B cell (primary cell): ENCODE results near the gene PLEKHM3. TPM values are rescaled to one million over a fixed set of nuclear protein-coding genes. Genes with fewer than 3 reads are reported as not detected.

Source experiments
- ATAC-seq: fragments of 200-7000 bp; cut with Tn5 transposase; one replicate; pipeline ENCODE4 v1.10.0; 2021; ENCODE audit warnings: low read depth, mild to moderate bottlenecking, moderate number of reproducible peaks, moderate library complexity
- CTCF ChIA-PET: fragments of 350-600 bp; sonication (Branson Sonifier 250); formaldehyde crosslinking; loops from one replicate; lab custom pipeline; 2021; ENCODE audit warnings: antibody characterized with exemption, inconsistent platforms; lab: Charles Lee
- POLR2A ChIA-PET: fragments of 350-600 bp; sonication (Branson Sonifier 250); formaldehyde crosslinking; loops from one replicate; lab custom pipeline; 2021; ENCODE audit warnings: antibody characterized with exemption; lab: Charles Lee
- DNase-seq: peaks from one replicate; pipeline ENCODE4 v3.0.0; 2013
- H2AFZ ChIP-seq: 2 replicates; pipeline ENCODE4 v1.6.1; 2012; ENCODE audit warnings: mild to moderate bottlenecking, low read depth, low read length; ENCODE audit not compliant: insufficient read depth, poor library complexity, severe bottlenecking
- H3K27ac ChIP-seq, 2 donors: 1 replicate in 1 of 2; 2 replicates in 1 of 2; pipeline ENCODE4 v1.5.1; 2012 to 2013; ENCODE audit warnings: low read length in 2 of 2, mild to moderate bottlenecking in 2 of 2, moderate library complexity in 1 of 2
- H3K27me3 ChIP-seq, 4 experiments: fragments of 200-600 bp in 1 of 4; sonication (generic) in 1 of 4; replicated peaks in 1 of 4; 1 replicate in 2 of 4; 2 replicates in 2 of 4; pipeline versions ENCODE4 v1.6.1 to v1.7.0; 2013 to 2016; ENCODE audit warnings: low read length in 3 of 4, mild to moderate bottlenecking in 2 of 4, mixed read lengths in 1 of 4, moderate library complexity in 1 of 4; ENCODE audit not compliant: insufficient read depth in 4 of 4, control insufficient read depth in 3 of 4; ENCODE audit errors: control extremely low read depth in 1 of 4
- H3K36me3 ChIP-seq, 2 experiments: replicated peaks in 1 of 2; 1 replicate in 1 of 2; 2 replicates in 1 of 2; pipeline versions ENCODE4 v1.6.1 to v1.7.1; 2013; ENCODE audit warnings: low read length in 1 of 2; ENCODE audit not compliant: insufficient read depth in 2 of 2, control insufficient read depth in 1 of 2; ENCODE audit errors: control extremely low read depth in 1 of 2, extremely low read depth in 1 of 2
- H3K4me1 ChIP-seq, 2 donors: fragments of 200-600 bp in 1 of 2; sonication (generic) in 1 of 2; 1 replicate in 1 of 2; 2 replicates in 1 of 2; pipeline versions ENCODE4 v1.5.1 to v1.6.1; 2013 to 2017; ENCODE audit warnings: low read length in 2 of 2; ENCODE audit not compliant: control insufficient read depth in 2 of 2, insufficient read depth in 2 of 2
- H3K4me2 ChIP-seq: replicated peaks from 2 replicates; pipeline ENCODE3; 2012; ENCODE audit warnings: mild to moderate bottlenecking, low read depth, low read length; ENCODE audit not compliant: poor library complexity, severe bottlenecking
- H3K4me3 ChIP-seq, 5 experiments: fragments of 200-600 bp in 1 of 5; sonication (generic) in 1 of 5; 1 replicate in 3 of 5; 2 replicates in 2 of 5; pipeline versions ENCODE4 v1.5.1 to v1.7.0; 2011 to 2016; ENCODE audit warnings: low read length in 4 of 5, mild to moderate bottlenecking in 4 of 5, low read depth in 2 of 5, control low read depth in 1 of 5, moderate library complexity in 1 of 5; ENCODE audit not compliant: insufficient read depth in 1 of 5; ENCODE audit errors: control extremely low read depth in 1 of 5, extremely low read depth in 1 of 5
- H3K79me2 ChIP-seq: fragments of 200-600 bp; sonication (generic); one replicate; pipeline ENCODE4 v1.6.0; 2016; ENCODE audit warnings: low read length; ENCODE audit not compliant: control insufficient read depth, insufficient read depth
- H3K9ac ChIP-seq: fragments of 200-600 bp; sonication (generic); 2 replicates; pipeline ENCODE4 v1.6.1; 2017; ENCODE audit warnings: mild to moderate bottlenecking, low read length, moderate library complexity
- H3K9me3 ChIP-seq, 3 donors: one replicate each; pipeline versions ENCODE4 v1.6.1 to v1.7.1; 2013; ENCODE audit warnings: low read length in 2 of 3; ENCODE audit not compliant: control insufficient read depth in 2 of 3, insufficient read depth in 1 of 3; ENCODE audit errors: control extremely low read depth in 1 of 3
- H4K20me1 ChIP-seq: 2 replicates; pipeline ENCODE4 v1.6.0; 2012; ENCODE audit warnings: mild to moderate bottlenecking, low read length; ENCODE audit not compliant: insufficient read depth, control insufficient read depth, poor library complexity, severe bottlenecking
- H3K27ac Mint-ChIP-seq: one replicate; pipeline ENCODE4 v1.8.0; 2021; ENCODE audit warnings: mixed read lengths
- H3K27me3 Mint-ChIP-seq: one replicate; pipeline ENCODE4 v1.8.0; 2021; ENCODE audit warnings: mixed read lengths
- H3K4me1 Mint-ChIP-seq: one replicate; pipeline ENCODE4 v1.8.0; 2021; ENCODE audit warnings: mixed read lengths
- H3K4me3 Mint-ChIP-seq: one replicate; pipeline ENCODE4 v1.8.0; 2021; ENCODE audit warnings: mixed read lengths
- H3K9me3 Mint-ChIP-seq: one replicate; pipeline ENCODE4 v1.8.0; 2022; ENCODE audit warnings: mixed read lengths; ENCODE audit not compliant: insufficient read depth
- EZH2 ChIP-seq: IDR thresholded peaks from 2 replicates; pipeline ENCODE4 v1.6.1; 2012; ENCODE audit warnings: borderline replicate concordance, low read depth, mild to moderate bottlenecking, moderate library complexity, low read length; ENCODE audit not compliant: insufficient read depth, poor library complexity, severe bottlenecking
- WGBS: methylation state at CpG from one replicate; pipeline ENCODE4 v1.1.5; 2013; ENCODE audit warnings: missing lambda C conversion rate; ENCODE audit not compliant: insufficient coverage; 5-methylcytosine and 5-hydroxymethylcytosine counted together
- intact Hi-C: fragments of 100-400 bp; cut with micrococcal nuclease; formaldehyde crosslinking; loops from one replicate; pipeline ENCODE4 v1.10.0; 2022
- polyA plus RNA-seq: library from polyadenylated mRNA; depleted of rRNA; stranded (reverse); fragments of >200 nt; gene quantifications from 2 replicates; pipeline ENCODE4 v1.2.3, GENCODE V29; 2012
- total RNA-seq, 2 donors: library from RNA; stranded (reverse); fragments of 120-200 nt in 1 of 2; gene quantifications; 1 replicate in 1 of 2; 2 replicates in 1 of 2; pipeline versions ENCODE4 v1.2.3 to v1.2.4, GENCODE V29; 2013 to 2022
- TF ChIP-seq, protein P1 (sequence below): fragments of 200-600 bp; IDR thresholded peaks from one replicate; pipeline ENCODE4 v1.8.0; 2022; ENCODE audit warnings: antibody characterized with exemption, mild to moderate bottlenecking

The PLEKHM3 gene
- total and polyA plus RNA-seq, 2 donors (not counting 1 experiment from before 2014, with no cell fraction given), result 4.0 to 17.7 TPM

DNA sequence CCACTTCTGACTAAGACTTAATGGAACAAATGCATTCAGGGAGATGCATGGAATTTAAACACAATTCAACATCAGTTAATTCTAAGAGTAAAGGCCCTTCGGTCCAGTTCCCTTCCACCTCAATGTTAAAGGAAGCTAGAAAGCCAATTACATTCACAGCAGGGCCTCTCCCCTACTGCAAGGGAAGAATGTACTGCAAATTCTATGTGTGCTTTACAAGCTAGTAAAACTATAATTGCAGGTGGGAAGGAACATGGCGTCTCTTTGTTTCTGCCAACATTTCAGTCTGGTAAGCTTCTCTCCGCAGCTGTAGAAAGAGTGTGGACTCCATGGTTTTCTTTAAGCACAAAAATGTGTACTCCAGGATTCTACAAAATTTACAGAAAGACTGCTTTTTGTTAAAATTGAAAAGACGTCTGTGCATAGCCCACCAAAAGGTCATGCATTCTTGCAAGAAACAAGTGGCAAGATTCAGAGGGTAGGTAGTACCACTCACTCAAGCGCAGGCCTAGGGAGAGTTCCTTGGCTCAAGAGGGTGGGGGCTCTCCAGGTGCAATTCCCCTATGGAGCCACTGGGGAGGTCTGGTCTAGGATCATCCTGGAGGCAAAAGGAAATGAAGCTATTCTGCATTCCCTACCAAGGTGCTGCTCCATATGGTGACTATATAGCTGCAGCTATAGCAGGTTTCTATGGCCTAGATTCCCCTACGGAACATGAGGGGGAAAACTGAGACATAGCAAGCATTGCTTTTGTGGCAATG, 128.6 kb downstream of the PLEKHM3 start:
- ChIA-PET CTCF (interaction anchor here (0.6 kb wide), 1 partner anchor 177 kb away, joined by 3 read pairs; no protein-coding TSS in a partner anchor), POLR2A (no interaction called here)
- Histone ChIP-seq H3K9me3 (no peaks in the 10 kb centered on the region), H3K27ac (no peak overlapping the region), H3K79me2 (no peaks in the 10 kb centered on the region), H4K20me1 (no peaks in the 10 kb centered on the region), H3K4me1 (no peaks in the 10 kb centered on the region), H3K27me3 (no peaks in the 10 kb centered on the region), H3K9ac (no peak overlapping the region), H3K4me3 (no peak overlapping the region), H3K36me3 (peaks cover 0 to 13% of the 10 kb centered on the region in 2 experiments), H2AFZ (no peak overlapping the region), H3K4me2 (no peak overlapping the region)
- no peaks in the 10 kb centered on the region for H3K27me3 Mint-ChIP-seq
- intact Hi-C loops, result no loop called here
- DNase-seq (no peak), ATAC-seq (no peak)
- TF ChIP-seq, protein P1, sequence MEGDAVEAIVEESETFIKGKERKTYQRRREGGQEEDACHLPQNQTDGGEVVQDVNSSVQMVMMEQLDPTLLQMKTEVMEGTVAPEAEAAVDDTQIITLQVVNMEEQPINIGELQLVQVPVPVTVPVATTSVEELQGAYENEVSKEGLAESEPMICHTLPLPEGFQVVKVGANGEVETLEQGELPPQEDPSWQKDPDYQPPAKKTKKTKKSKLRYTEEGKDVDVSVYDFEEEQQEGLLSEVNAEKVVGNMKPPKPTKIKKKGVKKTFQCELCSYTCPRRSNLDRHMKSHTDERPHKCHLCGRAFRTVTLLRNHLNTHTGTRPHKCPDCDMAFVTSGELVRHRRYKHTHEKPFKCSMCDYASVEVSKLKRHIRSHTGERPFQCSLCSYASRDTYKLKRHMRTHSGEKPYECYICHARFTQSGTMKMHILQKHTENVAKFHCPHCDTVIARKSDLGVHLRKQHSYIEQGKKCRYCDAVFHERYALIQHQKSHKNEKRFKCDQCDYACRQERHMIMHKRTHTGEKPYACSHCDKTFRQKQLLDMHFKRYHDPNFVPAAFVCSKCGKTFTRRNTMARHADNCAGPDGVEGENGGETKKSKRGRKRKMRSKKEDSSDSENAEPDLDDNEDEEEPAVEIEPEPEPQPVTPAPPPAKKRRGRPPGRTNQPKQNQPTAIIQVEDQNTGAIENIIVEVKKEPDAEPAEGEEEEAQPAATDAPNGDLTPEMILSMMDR, result no peak
- TF ChIP-seq EZH2, result no peak
- H3K4me1 Mint-ChIP-seq, result no peaks in the 10 kb centered on the region
- H3K27ac Mint-ChIP-seq, result no peak overlapping the region
- 100% methylated on average over 4 of the region's 6 CpGs for WGBS
- no peaks in the 10 kb centered on the region for H3K9me3 Mint-ChIP-seq
- H3K4me3 Mint-ChIP-seq, result no peak overlapping the region

DNA sequence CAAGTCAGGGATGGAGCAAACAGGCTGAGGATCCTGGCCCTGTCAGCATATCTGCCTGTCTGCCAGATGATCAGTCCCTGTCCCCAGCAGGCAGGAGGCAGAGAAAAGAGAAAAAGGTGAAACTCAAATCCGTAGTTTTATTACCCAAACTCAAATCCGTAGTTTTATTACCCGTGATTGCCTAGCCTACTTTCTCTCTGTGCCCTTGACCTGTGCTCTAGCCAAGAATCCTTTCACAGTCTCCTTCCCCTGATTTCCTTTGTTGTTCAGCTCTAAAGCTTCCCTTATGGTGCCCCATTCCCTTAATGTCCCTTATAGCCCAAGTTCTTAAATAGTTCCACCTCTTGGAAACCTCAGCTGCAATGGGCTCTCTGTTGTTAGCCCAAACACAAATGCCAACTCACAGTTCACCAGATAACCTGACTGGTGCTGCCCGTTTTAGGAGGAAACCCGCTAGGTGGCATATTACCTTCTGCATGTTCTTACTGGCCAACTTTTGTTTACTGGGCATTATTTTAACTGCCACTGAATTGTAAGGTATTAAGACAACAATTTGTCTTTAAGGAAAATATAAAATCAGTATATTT, 130.0 kb downstream of the PLEKHM3 start:
- H3K27ac ChIP-seq, result no peak overlapping the region
- no peaks in the 10 kb centered on the region for H3K27me3 ChIP-seq
- Mint-ChIP-seq H3K4me1 (no peaks in the 10 kb centered on the region), H3K4me3 (no peak overlapping the region), H3K27me3 (no peaks in the 10 kb centered on the region), H3K9me3 (no peaks in the 10 kb centered on the region), H3K27ac (no peak overlapping the region)
- DNase-seq (no peak), ATAC-seq (no peak)
- H3K4me2 ChIP-seq, result no peak overlapping the region
- POLR2A ChIA-PET, result no interaction called here
- H3K4me1 ChIP-seq, result no peaks in the 10 kb centered on the region
- H3K9ac ChIP-seq, result no peak overlapping the region
- H3K4me3 ChIP-seq, result no peak overlapping the region
- H3K36me3 ChIP-seq, result peaks cover 0 to 7% of the 10 kb centered on the region in 2 experiments
- H3K79me2 ChIP-seq, result no peaks in the 10 kb centered on the region
- 96% methylated on average over 4 of the region's 5 CpGs for WGBS
- no peak for TF ChIP-seq EZH2
- TF ChIP-seq, protein P1, result no peak
- intact Hi-C loops, result no loop called here
- CTCF ChIA-PET, result no interaction called here
- no peak overlapping the region for H2AFZ ChIP-seq
- H4K20me1 ChIP-seq, result no peaks in the 10 kb centered on the region
- H3K9me3 ChIP-seq, result no peaks in the 10 kb centered on the region
